Coronary artery (tissue), 2 donors: ENCODE results near the gene LRRC26.

Experiments
- DNase-seq: peaks from one replicate; pipeline ENCODE4 v3.0.0-alpha.2; 2017; ENCODE audit warnings: low spot score
- H3K27ac ChIP-seq, 2 donors: fragments of 200-600 bp; sonication (generic); one replicate each; pipeline ENCODE4 v1.5.1; 2016 to 2019
- H3K4me3 ChIP-seq: fragments of 200-600 bp; sonication (generic); 2 replicates; pipeline ENCODE4 v1.5.1; 2016; ENCODE audit warnings: mild to moderate bottlenecking, moderate library complexity
- TF ChIP-seq, protein P1 (sequence below): fragments of 200-600 bp; sonication (generic); IDR thresholded peaks from one replicate; pipeline ENCODE4 v1.5.1; 2019; ENCODE audit warnings: antibody characterized with exemption

Gene LRRC26

GRCh38 chr9:137150617-137151457 is 19.0 kb downstream of the LRRC26 start:
- H3K4me3 ChIP-seq, result no peak overlapping the region
- DNase-seq, result no peak

GRCh38 chr9:137149942-137150616 is 19.8 kb downstream of the LRRC26 start:
- TF ChIP-seq, protein P1, sequence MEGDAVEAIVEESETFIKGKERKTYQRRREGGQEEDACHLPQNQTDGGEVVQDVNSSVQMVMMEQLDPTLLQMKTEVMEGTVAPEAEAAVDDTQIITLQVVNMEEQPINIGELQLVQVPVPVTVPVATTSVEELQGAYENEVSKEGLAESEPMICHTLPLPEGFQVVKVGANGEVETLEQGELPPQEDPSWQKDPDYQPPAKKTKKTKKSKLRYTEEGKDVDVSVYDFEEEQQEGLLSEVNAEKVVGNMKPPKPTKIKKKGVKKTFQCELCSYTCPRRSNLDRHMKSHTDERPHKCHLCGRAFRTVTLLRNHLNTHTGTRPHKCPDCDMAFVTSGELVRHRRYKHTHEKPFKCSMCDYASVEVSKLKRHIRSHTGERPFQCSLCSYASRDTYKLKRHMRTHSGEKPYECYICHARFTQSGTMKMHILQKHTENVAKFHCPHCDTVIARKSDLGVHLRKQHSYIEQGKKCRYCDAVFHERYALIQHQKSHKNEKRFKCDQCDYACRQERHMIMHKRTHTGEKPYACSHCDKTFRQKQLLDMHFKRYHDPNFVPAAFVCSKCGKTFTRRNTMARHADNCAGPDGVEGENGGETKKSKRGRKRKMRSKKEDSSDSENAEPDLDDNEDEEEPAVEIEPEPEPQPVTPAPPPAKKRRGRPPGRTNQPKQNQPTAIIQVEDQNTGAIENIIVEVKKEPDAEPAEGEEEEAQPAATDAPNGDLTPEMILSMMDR, result no peak

More at GRCh38 chr9:137150617-137151457, 19.0 kb downstream of the LRRC26 start:
- TF ChIP-seq, protein P1, result no peak
- no peak overlapping the region for H3K27ac ChIP-seq

DNA sequence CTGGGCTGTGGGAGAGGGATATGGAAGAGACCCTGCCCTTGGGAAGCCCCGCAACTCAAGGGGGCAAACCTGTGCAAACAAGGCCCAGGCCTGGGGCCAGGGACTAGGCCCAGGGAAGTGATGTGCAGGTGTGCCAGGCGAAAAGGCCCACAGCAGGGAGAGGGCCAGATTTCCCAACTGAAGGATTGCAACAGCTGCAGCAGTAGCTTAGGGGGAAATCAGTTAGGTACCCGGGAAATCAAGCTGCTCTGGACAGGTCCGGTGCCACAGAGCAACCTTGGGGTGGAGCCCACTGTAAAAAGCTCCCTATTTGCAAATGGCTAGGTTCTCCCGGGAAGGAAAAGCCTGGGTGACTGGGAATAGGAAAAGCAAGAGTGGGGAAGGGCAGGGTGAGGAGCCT is 20.5 kb downstream of the LRRC26 start:
- Histone ChIP-seq H3K4me3 (no peak overlapping the region), H3K27ac (no peak overlapping the region)
- no peak for DNase-seq
- TF ChIP-seq, protein P1, result no peak

More at GRCh38 chr9:137149942-137150616, 19.8 kb downstream of the LRRC26 start:
- H3K27ac ChIP-seq, result no peak overlapping the region
- no peak for DNase-seq
- no peak overlapping the region for H3K4me3 ChIP-seq

- TF ChIP-seq, protein P1, result no peak
- no peak for DNase-seq
- H3K27ac ChIP-seq, result no peak overlapping the region
- no peak overlapping the region for H3K4me3 ChIP-seq
Observed at GRCh38 chr9:137148661-137149060, 21.2 kb downstream of the LRRC26 start.

GRCh38 chr9:137148242-137148641 is 21.6 kb downstream of the LRRC26 start:
- no peak overlapping the region for H3K4me3 ChIP-seq
- TF ChIP-seq, protein P1, result no peak
- H3K27ac ChIP-seq, result no peak overlapping the region
- no peak for DNase-seq

DNA sequence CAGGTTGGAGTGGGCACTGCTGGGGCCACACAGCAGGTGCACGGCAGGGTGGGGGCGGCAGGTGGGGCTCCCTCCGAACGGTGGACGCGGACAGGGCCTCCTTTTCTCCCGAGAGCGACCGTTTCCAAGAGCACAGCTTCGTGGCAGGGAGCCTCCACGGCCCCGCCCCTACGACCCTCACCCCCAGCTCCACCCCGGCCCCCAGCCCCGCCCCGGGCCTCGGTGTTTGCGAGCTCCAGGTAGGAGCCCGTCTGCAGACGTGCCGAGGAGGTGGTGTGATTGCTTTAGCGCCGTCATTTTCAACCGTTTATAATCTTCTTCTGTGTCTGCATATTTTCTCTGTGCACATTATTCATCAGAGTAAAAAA is 22.1 kb downstream of the LRRC26 start:
- DNase-seq, result no peak
- Histone ChIP-seq H3K27ac (no peak overlapping the region), H3K4me3 (no peak overlapping the region)
- TF ChIP-seq, protein P1, result no peak
